ENCODE data around the gene HOXA9. TPM values are rescaled to one million over a fixed set of nuclear protein-coding genes. Genes with fewer than 3 reads are reported as not detected.

Gene HOXA9
- total RNA-seq, 2 donors from 2014 or later, result not detected

DNA sequence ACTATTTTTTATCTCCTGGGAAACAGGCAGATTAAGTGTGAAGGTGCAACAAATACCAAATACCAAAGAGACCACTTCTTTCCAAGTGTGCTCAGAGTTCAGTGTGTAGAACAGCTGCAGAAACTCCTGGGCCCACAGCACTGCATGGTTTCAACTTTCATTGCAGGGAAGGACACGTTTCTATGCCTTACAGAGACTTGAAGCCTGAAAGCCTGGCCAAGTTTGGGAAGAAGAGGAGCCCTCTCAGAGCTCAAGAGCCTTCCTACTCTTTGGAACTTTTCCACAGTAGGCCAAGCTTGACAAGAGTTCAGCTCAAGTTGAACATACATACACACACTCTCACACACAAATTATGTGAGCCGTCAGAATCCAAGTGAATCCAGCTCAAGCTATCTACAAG lies 37.3 kb downstream of the HOXA9 start:
- no peak overlapping the region for H3K4me3 ChIP-seq
- H3K4me1 ChIP-seq (ENCODE audit: control insufficient read depth in 1 of 2, low read depth in 2 of 2), result peaks cover 0 to 61% of the 10 kb centered on the region in 2 donors
- peak overlapping the region in 1 of 2 donors; percentile 87 for H3K27ac ChIP-seq
- DNase-seq (ENCODE audit: low spot score), result no peak
- no peaks in the 10 kb centered on the region for H3K36me3 ChIP-seq
- no peak for ATAC-seq (ENCODE audit: insufficient number of reproducible peaks, low FRiP score, low read depth)
- H3K27me3 ChIP-seq (replicated peaks; ENCODE audit: insufficient read depth), result no peaks in the 10 kb centered on the region
- TF ChIP-seq, protein P1, sequence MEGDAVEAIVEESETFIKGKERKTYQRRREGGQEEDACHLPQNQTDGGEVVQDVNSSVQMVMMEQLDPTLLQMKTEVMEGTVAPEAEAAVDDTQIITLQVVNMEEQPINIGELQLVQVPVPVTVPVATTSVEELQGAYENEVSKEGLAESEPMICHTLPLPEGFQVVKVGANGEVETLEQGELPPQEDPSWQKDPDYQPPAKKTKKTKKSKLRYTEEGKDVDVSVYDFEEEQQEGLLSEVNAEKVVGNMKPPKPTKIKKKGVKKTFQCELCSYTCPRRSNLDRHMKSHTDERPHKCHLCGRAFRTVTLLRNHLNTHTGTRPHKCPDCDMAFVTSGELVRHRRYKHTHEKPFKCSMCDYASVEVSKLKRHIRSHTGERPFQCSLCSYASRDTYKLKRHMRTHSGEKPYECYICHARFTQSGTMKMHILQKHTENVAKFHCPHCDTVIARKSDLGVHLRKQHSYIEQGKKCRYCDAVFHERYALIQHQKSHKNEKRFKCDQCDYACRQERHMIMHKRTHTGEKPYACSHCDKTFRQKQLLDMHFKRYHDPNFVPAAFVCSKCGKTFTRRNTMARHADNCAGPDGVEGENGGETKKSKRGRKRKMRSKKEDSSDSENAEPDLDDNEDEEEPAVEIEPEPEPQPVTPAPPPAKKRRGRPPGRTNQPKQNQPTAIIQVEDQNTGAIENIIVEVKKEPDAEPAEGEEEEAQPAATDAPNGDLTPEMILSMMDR (IDR thresholded peaks at IDR 0.05), result no peak
- no peaks in the 10 kb centered on the region for H3K9me3 ChIP-seq

- H3K27me3 ChIP-seq (replicated peaks; ENCODE audit: insufficient read depth), result no peaks in the 10 kb centered on the region
- ATAC-seq (ENCODE audit: insufficient number of reproducible peaks, low FRiP score, low read depth) (no peak), DNase-seq (ENCODE audit: low spot score) (no peak)
- no peaks in the 10 kb centered on the region for H3K9me3 ChIP-seq
- H3K36me3 ChIP-seq, result no peaks in the 10 kb centered on the region
- no peak overlapping the region for H3K4me3 ChIP-seq
- H3K4me1 ChIP-seq (ENCODE audit: control insufficient read depth in 1 of 2, low read depth in 2 of 2), result peaks cover 0 to 62% of the 10 kb centered on the region in 2 donors
- H3K27ac ChIP-seq, result peak overlapping the region in 1 of 2 donors; percentile 99
- TF ChIP-seq, protein P1 (IDR thresholded peaks at IDR 0.05), result no peak
These were observed 38.6 kb downstream of the HOXA9 start for GRCh38 chr7:27126596-27127327.

- Histone ChIP-seq H3K27ac (peak overlapping the region; percentile 44 to 99), H3K4me1 (ENCODE audit: control insufficient read depth in 1 of 2, low read depth in 2 of 2) (peaks cover under 1 to 64% of the 10 kb centered on the region in 2 donors), H3K4me3 (no peak overlapping the region), H3K36me3 (no peaks in the 10 kb centered on the region), H3K27me3 (replicated peaks; ENCODE audit: insufficient read depth) (no peaks in the 10 kb centered on the region), H3K9me3 (no peaks in the 10 kb centered on the region)
- DNase-seq (ENCODE audit: low spot score) (no peak), ATAC-seq (ENCODE audit: insufficient number of reproducible peaks, low FRiP score, low read depth) (no peak)
- TF ChIP-seq, protein P1 (IDR thresholded peaks at IDR 0.05), result no peak
These were observed 39.3 kb downstream of the HOXA9 start for GRCh38 chr7:27125986-27126394.

GRCh38 chr7:27124902-27125689 lies 40.2 kb downstream of the HOXA9 start:
- TF ChIP-seq, protein P1 (IDR thresholded peaks at IDR 0.05), result no peak
- H3K4me3 ChIP-seq, result peak overlapping the region; percentile 99
- no peaks in the 10 kb centered on the region for H3K36me3 ChIP-seq
- H3K4me1 ChIP-seq (ENCODE audit: control insufficient read depth in 1 of 2, low read depth in 2 of 2), result peaks cover 3 to 73% of the 10 kb centered on the region in 2 donors
- no peaks in the 10 kb centered on the region for H3K9me3 ChIP-seq
- peak overlapping the region; percentile 44 to 99 for H3K27ac ChIP-seq
- H3K27me3 ChIP-seq (replicated peaks; ENCODE audit: insufficient read depth), result no peaks in the 10 kb centered on the region
- DNase-seq (ENCODE audit: low spot score) (no peak), ATAC-seq (ENCODE audit: insufficient number of reproducible peaks, low FRiP score, low read depth) (no peak)
